Mesenchymal stem cell (in vitro differentiated cells and primary cell): ENCODE measurements around the gene NTN1.

ENCODE experiments used
- DNase-seq: peaks from one replicate; pipeline ENCODE4 v3.0.0-alpha.2; 2013
- H2AFZ ChIP-seq: one replicate; pipeline ENCODE4 v1.6.1; 2013; ENCODE audit warnings: low read depth, mild to moderate bottlenecking, control low read depth, inconsistent platforms, low read length, moderate library complexity
- H2AK5ac ChIP-seq: 2 replicates; pipeline ENCODE4 v1.6.1; 2013; ENCODE audit warnings: low read length, moderate library complexity, mild to moderate bottlenecking, inconsistent platforms; ENCODE audit not compliant: severe bottlenecking
- H2BK120ac ChIP-seq: one replicate; pipeline ENCODE4 v1.6.1; 2013; ENCODE audit warnings: low read depth, mild to moderate bottlenecking, inconsistent platforms, low read length, moderate library complexity
- H2BK12ac ChIP-seq, 2 experiments: one replicate each; pipeline ENCODE4 v1.6.1; 2013; ENCODE audit warnings: inconsistent platforms in 2 of 2, low read length in 2 of 2, mild to moderate bottlenecking in 2 of 2, moderate library complexity in 2 of 2, control low read depth in 1 of 2
- H2BK15ac ChIP-seq: one replicate; pipeline ENCODE4 v1.6.1; 2013; ENCODE audit warnings: mild to moderate bottlenecking, low read depth, inconsistent platforms; ENCODE audit not compliant: poor library complexity, severe bottlenecking
- H2BK5ac ChIP-seq: 2 replicates; pipeline ENCODE4 v1.6.1; 2013; ENCODE audit warnings: low read depth, mild to moderate bottlenecking, low read length, control low read depth, inconsistent platforms; ENCODE audit not compliant: poor library complexity, severe bottlenecking
- H3K14ac ChIP-seq, 2 experiments: one replicate each; pipeline ENCODE4 v1.6.1; 2013; ENCODE audit warnings: inconsistent platforms in 2 of 2, low read length in 2 of 2, control low read depth in 1 of 2, mild to moderate bottlenecking in 1 of 2, moderate library complexity in 1 of 2
- H3K18ac ChIP-seq, 2 experiments: one replicate each; pipeline ENCODE4 v1.6.1; 2013; ENCODE audit warnings: inconsistent platforms in 2 of 2, low read length in 2 of 2, control low read depth in 1 of 2, low read depth in 1 of 2, mild to moderate bottlenecking in 1 of 2
- H3K23ac ChIP-seq, 2 experiments: one replicate each; pipeline ENCODE4 v1.6.1; 2013; ENCODE audit warnings: inconsistent platforms in 2 of 2, low read length in 2 of 2, mild to moderate bottlenecking in 2 of 2, moderate library complexity in 2 of 2, control low read depth in 1 of 2
- H3K27ac ChIP-seq: 2 replicates; pipeline ENCODE4 v1.5.1; 2013; ENCODE audit warnings: mild to moderate bottlenecking, moderate library complexity, low read length, control low read depth, inconsistent platforms; ENCODE audit not compliant: poor library complexity, severe bottlenecking
- H3K27me3 ChIP-seq, 2 experiments: 2 replicates each; pipeline versions ENCODE4 v1.6.1 to v1.7.0; 2013; ENCODE audit warnings: low read length in 2 of 2, mild to moderate bottlenecking in 2 of 2, moderate library complexity in 2 of 2, control low read depth in 1 of 2, inconsistent platforms in 1 of 2; ENCODE audit not compliant: control insufficient read depth in 1 of 2, insufficient read depth in 1 of 2
- H3K36me3 ChIP-seq, 2 experiments: 2 replicates each; pipeline versions ENCODE4 v1.6.1 to v1.7.0; 2013; ENCODE audit warnings: low read length in 2 of 2, control low read depth in 1 of 2, inconsistent platforms in 1 of 2, low read depth in 1 of 2, mild to moderate bottlenecking in 1 of 2; ENCODE audit not compliant: insufficient read depth in 2 of 2, control insufficient read depth in 1 of 2
- H3K4ac ChIP-seq, 2 experiments: one replicate each; pipeline ENCODE4 v1.6.1; 2013; ENCODE audit warnings: inconsistent platforms in 2 of 2, low read length in 2 of 2, mild to moderate bottlenecking in 2 of 2, moderate library complexity in 2 of 2, control low read depth in 1 of 2, low read depth in 1 of 2
- H3K4me1 ChIP-seq: 2 replicates; pipeline ENCODE4 v1.6.1; 2013; ENCODE audit warnings: low read depth, low read length, control low read depth; ENCODE audit not compliant: control insufficient read depth, insufficient read depth
- H3K4me2 ChIP-seq: 2 replicates; pipeline ENCODE4 v1.6.1; 2013; ENCODE audit warnings: low read length, mild to moderate bottlenecking, inconsistent platforms; ENCODE audit not compliant: poor library complexity, severe bottlenecking
- H3K4me3 ChIP-seq, 2 experiments: 2 replicates each; pipeline versions ENCODE4 v1.5.1 to v1.7.0; 2013; ENCODE audit warnings: low read length in 2 of 2, mild to moderate bottlenecking in 2 of 2, control low read depth in 1 of 2, low read depth in 1 of 2; ENCODE audit not compliant: insufficient read depth in 1 of 2
- H3K79me1 ChIP-seq: replicated peaks from 2 replicates; pipeline ENCODE4 v1.6.1; 2013; ENCODE audit warnings: mild to moderate bottlenecking, control low read depth, low read length, inconsistent platforms; ENCODE audit not compliant: poor library complexity, severe bottlenecking
- H3K9ac ChIP-seq: 2 replicates; pipeline ENCODE4 v1.7.0; 2013; ENCODE audit warnings: mild to moderate bottlenecking, low read length, moderate library complexity
- H3K9me3 ChIP-seq: 2 replicates; pipeline ENCODE4 v1.7.0; 2013; ENCODE audit warnings: mild to moderate bottlenecking, low read length; ENCODE audit not compliant: control insufficient read depth
- H4K8ac ChIP-seq: one replicate; pipeline ENCODE4 v1.6.1; 2013; ENCODE audit warnings: inconsistent platforms, mild to moderate bottlenecking, low read length, moderate library complexity
- H4K91ac ChIP-seq: one replicate; pipeline ENCODE4 v1.6.1; 2013; ENCODE audit warnings: mild to moderate bottlenecking, low read length, inconsistent platforms
- WGBS: methylation state at CpG from one replicate; pipeline ENCODE4 v1.1.7; 2013; ENCODE audit warnings: mixed read lengths; 5-methylcytosine and 5-hydroxymethylcytosine counted together

Gene NTN1

GRCh38 chr17:8997994-8998628 is 23.2 kb upstream of the NTN1 start:
- H2BK120ac ChIP-seq: no peak overlapping the region
- no peak overlapping the region for H3K14ac ChIP-seq
- no peaks in the 10 kb centered on the region for H3K9me3 ChIP-seq
- H3K4me2 ChIP-seq: no peak overlapping the region
- H3K36me3 ChIP-seq: no peaks in the 10 kb centered on the region
- H3K27ac ChIP-seq: no peak overlapping the region
- no peak overlapping the region for H3K4me3 ChIP-seq
- no peak overlapping the region for H2BK12ac ChIP-seq
- H3K4ac ChIP-seq: no peak overlapping the region
- no peak overlapping the region for H2AK5ac ChIP-seq
- no peak overlapping the region for H2BK5ac ChIP-seq
- peaks cover 11% of the 10 kb centered on the region for H3K4me1 ChIP-seq
- peak; percentile 26 for DNase-seq
- H2AFZ ChIP-seq: no peak overlapping the region
- H3K18ac ChIP-seq: no peak overlapping the region
- no peak overlapping the region for H2BK15ac ChIP-seq
- H4K8ac ChIP-seq: no peak overlapping the region
- peaks cover 30 to 42% of the 10 kb centered on the region in 2 experiments for H3K27me3 ChIP-seq
- no peak overlapping the region for H4K91ac ChIP-seq
- no peak overlapping the region for H3K23ac ChIP-seq
- no peak overlapping the region for H3K9ac ChIP-seq
- 5% methylated on average over 7 of the region's 9 CpGs for WGBS
- H3K79me1 ChIP-seq: no peaks in the 10 kb centered on the region

GRCh38 chr17:9001559-9001958 is 19.8 kb upstream of the NTN1 start:
- H3K18ac ChIP-seq: no peak overlapping the region
- no peak overlapping the region for H3K27ac ChIP-seq
- WGBS: 70% methylated on average over 1 of the region's 3 CpGs

GRCh38 chr17:9002227-9002605 is 19.1 kb upstream of the NTN1 start:
- no peaks in the 10 kb centered on the region for H3K9me3 ChIP-seq
- no peak overlapping the region for H4K8ac ChIP-seq
- peaks cover 21% of the 10 kb centered on the region for H3K4me1 ChIP-seq
- no peak overlapping the region for H2AK5ac ChIP-seq
- no peak overlapping the region for H2BK120ac ChIP-seq
- no peaks in the 10 kb centered on the region for H3K79me1 ChIP-seq
- no peak for DNase-seq
- no peak overlapping the region for H3K9ac ChIP-seq
- no peak overlapping the region for H3K4me3 ChIP-seq
- H3K27ac ChIP-seq: no peak overlapping the region
- H4K91ac ChIP-seq: no peak overlapping the region
- peaks cover 53 to 54% of the 10 kb centered on the region in 2 experiments for H3K27me3 ChIP-seq
- H3K23ac ChIP-seq: no peak overlapping the region
- H3K36me3 ChIP-seq: no peaks in the 10 kb centered on the region
- H3K4me2 ChIP-seq: peak overlapping the region; percentile 91
- H3K14ac ChIP-seq: no peak overlapping the region
- no peak overlapping the region for H3K4ac ChIP-seq
- no peak overlapping the region for H2BK5ac ChIP-seq
- no peak overlapping the region for H2BK12ac ChIP-seq
- no peak overlapping the region for H3K18ac ChIP-seq
- no peak overlapping the region for H2BK15ac ChIP-seq
- no peak overlapping the region for H2AFZ ChIP-seq
- WGBS: 6% methylated on average over 12 of the region's 15 CpGs

More at GRCh38 chr17:9001559-9001958, 19.8 kb upstream of the NTN1 start:
- H3K14ac ChIP-seq: no peak overlapping the region
- no peak overlapping the region for H2BK120ac ChIP-seq
- H3K4ac ChIP-seq: no peak overlapping the region
- no peak overlapping the region for H2BK5ac ChIP-seq
- no peak overlapping the region for H2AFZ ChIP-seq
- H2AK5ac ChIP-seq: no peak overlapping the region
- H3K4me3 ChIP-seq: no peak overlapping the region
- H3K4me2 ChIP-seq: no peak overlapping the region
- no peak for DNase-seq
- H3K9ac ChIP-seq: no peak overlapping the region
- no peak overlapping the region for H4K91ac ChIP-seq
- H2BK12ac ChIP-seq: no peak overlapping the region
- no peaks in the 10 kb centered on the region for H3K79me1 ChIP-seq
- no peak overlapping the region for H3K23ac ChIP-seq
- no peaks in the 10 kb centered on the region for H3K9me3 ChIP-seq
- H3K36me3 ChIP-seq: no peaks in the 10 kb centered on the region
- peaks cover 21% of the 10 kb centered on the region for H3K4me1 ChIP-seq
- no peak overlapping the region for H2BK15ac ChIP-seq
- peaks cover 47 to 50% of the 10 kb centered on the region in 2 experiments for H3K27me3 ChIP-seq
- no peak overlapping the region for H4K8ac ChIP-seq

- WGBS: 3% methylated on average over 52 of the region's 69 CpGs
- peaks cover 57 to 59% of the 10 kb centered on the region in 2 experiments for H3K27me3 ChIP-seq
- H3K23ac ChIP-seq: no peak overlapping the region
- no peaks in the 10 kb centered on the region for H3K36me3 ChIP-seq
- peaks cover 21% of the 10 kb centered on the region for H3K4me1 ChIP-seq
- H3K9me3 ChIP-seq: no peaks in the 10 kb centered on the region
- H2BK12ac ChIP-seq: no peak overlapping the region
- DNase-seq: no peak
- no peak overlapping the region for H2AK5ac ChIP-seq
- peak overlapping the region; percentile 91 for H3K4me2 ChIP-seq
- H2AFZ ChIP-seq: no peak overlapping the region
- H4K91ac ChIP-seq: no peak overlapping the region
- no peak overlapping the region for H3K27ac ChIP-seq
- no peaks in the 10 kb centered on the region for H3K79me1 ChIP-seq
- no peak overlapping the region for H3K9ac ChIP-seq
- H4K8ac ChIP-seq: no peak overlapping the region
- H3K18ac ChIP-seq: no peak overlapping the region
- H2BK15ac ChIP-seq: no peak overlapping the region
- no peak overlapping the region for H2BK120ac ChIP-seq
- peak overlapping the region in 1 of 2 experiments; percentile 50 for H3K4me3 ChIP-seq
- no peak overlapping the region for H2BK5ac ChIP-seq
- H3K4ac ChIP-seq: no peak overlapping the region
- no peak overlapping the region for H3K14ac ChIP-seq
Measured at GRCh38 chr17:9002606-9003354, 18.5 kb upstream of the NTN1 start.
